Adrenal gland (tissue), 12 donors: ENCODE data around the gene GPRC5C. TPM values are rescaled to one million over a fixed set of nuclear protein-coding genes. Genes with fewer than 3 reads are reported as not detected.
A peak's percentile ranks its signal among the peaks of the same experiment; 100 is the strongest.

Experiments used
- DNase-seq, 7 donors: peaks; one replicate each; pipeline ENCODE4 v3.0.0-alpha.2; 2019 to 2020
- H3K27ac ChIP-seq, 5 donors: fragments of 200-600 bp; sonication (generic) in 4 of 5; 1 replicate in 3 of 5; 2 replicates in 2 of 5; pipeline versions ENCODE4 v1.5.1 to v1.8.0; 2016 to 2020; ENCODE audit warnings: mild to moderate bottlenecking in 1 of 5
- H3K27me3 ChIP-seq: fragments of 200-600 bp; 2 replicates; pipeline ENCODE4 v1.8.0; 2021
- H3K36me3 ChIP-seq, 2 donors: fragments of 200-600 bp; replicated peaks in 1 of 2; 1 replicate in 1 of 2; 2 replicates in 1 of 2; pipeline versions ENCODE4 v1.5.1 to v1.8.0; 2018 to 2022
- H3K4me1 ChIP-seq, 2 donors: fragments of 200-600 bp; replicated peaks in 1 of 2; 1 replicate in 1 of 2; 2 replicates in 1 of 2; pipeline versions ENCODE4 v1.5.1 to v1.8.0; 2018 to 2021
- H3K4me3 ChIP-seq, 4 donors: fragments of 200-600 bp; sonication (generic) in 3 of 4; one replicate each; pipeline ENCODE4 v1.5.1; 2016 to 2018
- H3K9me3 ChIP-seq, 3 donors: fragments of 200-600 bp; sonication (generic) in 1 of 3; replicated peaks in 1 of 3; 1 replicate in 2 of 3; 2 replicates in 1 of 3; pipeline versions ENCODE4 v1.5.1 to v1.8.0; 2016 to 2021
- CTCF ChIP-seq, 6 experiments: fragments of 450-650 bp in 4 of 6; fragments of 200-600 bp in 2 of 6; sonication (generic) in 1 of 6; IDR thresholded peaks; 1 replicate in 5 of 6; 2 replicates in 1 of 6; pipeline versions ENCODE4 v1.5.1 to v1.8.0; 2016 to 2021; ENCODE audit warnings: antibody characterized with exemption in 6 of 6, mild to moderate bottlenecking in 2 of 6, moderate library complexity in 1 of 6
- POLR2A ChIP-seq, 2 donors: fragments of 450-650 bp; IDR thresholded peaks; one replicate each; pipeline ENCODE4 v1.6.1; 2017; ENCODE audit warnings: antibody characterized with exemption in 2 of 2, mild to moderate bottlenecking in 2 of 2, moderate library complexity in 1 of 2
- WGBS, 4 donors: extraction: QIAGEN DNeasy Blood & Tissue Kit in 2 of 4; methylation state at CpG; one replicate each; pipeline versions ENCODE4 v1.1.5 to v1.1.7; 2013 to 2017; 5-methylcytosine and 5-hydroxymethylcytosine counted together
- intact Hi-C, 2 donors: fragments of 100-400 bp; cut with DNase I; formaldehyde crosslinking; loops; one replicate each; pipeline versions ENCODE4 v1.14.1 to v1.15.0; 2022 to 2023
- polyA plus RNA-seq, 3 donors: library from polyadenylated mRNA; stranded (reverse); fragments of 200-250 nt in 2 of 3; fragments of 350-450 nt in 1 of 3; fragmentation: Illumina TruSeq in 1 of 3; extraction: RNeasy Lipid Tissue Mini Kit (QIAGEN cat#74804) in 1 of 3; gene quantifications; one replicate each; pipeline ENCODE4 v1.2.3, GENCODE V29; 2013 to 2014
- total RNA-seq, 9 donors: library from RNA; depleted of rRNA in 4 of 9; stranded (reverse); fragments of >200 nt in 4 of 9; fragments of 120-200 nt in 1 of 9; fragmentation: NEBNext Ultra II Directional in 1 of 9; extraction: Animal tissue kit (Norgen Biotek cat#: 25700) in 1 of 9; gene quantifications; one replicate each; pipeline versions ENCODE4 v1.1.0 to v1.2.4, GENCODE V29; 2013 to 2023
- donor health status: healthy with polysubstance abuse.
- donor health status: Bipolar disorder and iron deficiency.
- donor health status: DM: yes; HTN: yes; CAD: no.
- donor health status: DM: no; HTN: no; CAD: no.
- donor health status: DM: no; HTN: no; CAD: no.
- donor health status: DM: yes; HTN: yes; CAD: no.

GPRC5C gene
- total and polyA plus RNA-seq, 12 donors = 2.7 to 67.2 (median 30.5) TPM

GRCh38 chr17:74450231-74450630, 18.3 kb downstream of the GPRC5C start:
- no peak for TF ChIP-seq CTCF (IDR thresholded peaks at IDR 0.05)
- H3K9me3 ChIP-seq = no peaks in the 10 kb centered on the region
- H3K27me3 ChIP-seq = no peaks in the 10 kb centered on the region
- no peak for DNase-seq
- intact Hi-C loops = no loop called here
- no peak overlapping the region for H3K4me3 ChIP-seq
- no peak overlapping the region for H3K27ac ChIP-seq
- WGBS, 4 donors = 83 to 98% (median 94%) methylated on average over 3 of the region's 3 CpGs
- H3K4me1 ChIP-seq = peaks cover 12 to 26% of the 10 kb centered on the region in 2 donors
- H3K36me3 ChIP-seq = no peaks in the 10 kb centered on the region

GRCh38 chr17:74450925-74451403, 19.1 kb downstream of the GPRC5C start:
- WGBS, 4 donors = 92 to 97% (median 95%) methylated on average over 10 to 13 of the region's 13 CpGs
- Histone ChIP-seq H3K36me3 (no peaks in the 10 kb centered on the region), H3K27ac (no peak overlapping the region), H3K9me3 (no peaks in the 10 kb centered on the region), H3K27me3 (no peaks in the 10 kb centered on the region), H3K4me3 (no peak overlapping the region), H3K4me1 (peaks cover 12 to 26% of the 10 kb centered on the region in 2 donors)
- intact Hi-C loops = no loop called here
- TF ChIP-seq CTCF (IDR thresholded peaks at IDR 0.05) (no peak), POLR2A (IDR thresholded peaks at IDR 0.05) (no peak)
- DNase-seq = no peak

DNA sequence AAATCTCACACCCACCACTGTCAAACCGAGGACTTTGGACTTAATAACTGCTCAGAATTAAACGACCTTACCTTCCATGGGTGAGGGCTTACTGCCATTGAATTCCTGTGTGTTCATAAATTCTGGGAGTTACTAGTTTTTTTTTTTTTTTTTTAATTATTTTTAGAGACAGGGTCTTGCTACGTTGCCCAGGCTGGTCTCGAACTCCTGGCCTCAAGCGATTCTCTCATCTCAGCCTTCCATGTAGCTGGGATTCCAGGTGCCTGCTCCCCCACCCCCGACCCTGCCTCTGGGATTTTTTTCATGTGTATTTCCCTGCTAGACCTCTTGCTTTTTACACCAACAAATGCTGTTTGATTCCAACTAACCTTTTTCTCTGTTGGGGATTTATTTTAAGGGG, 19.7 kb downstream of the GPRC5C start:
- H3K36me3 ChIP-seq = no peaks in the 10 kb centered on the region
- peak overlapping the region in 1 of 5 donors; percentile 88 for H3K27ac ChIP-seq
- TF ChIP-seq POLR2A (IDR thresholded peaks at IDR 0.05) (no peak), CTCF (IDR thresholded peaks at IDR 0.05) (no peak)
- intact Hi-C loops = no loop called here
- peaks cover 12 to 26% of the 10 kb centered on the region in 2 donors for H3K4me1 ChIP-seq
- no peak for DNase-seq
- no peaks in the 10 kb centered on the region for H3K27me3 ChIP-seq
- H3K4me3 ChIP-seq = no peak overlapping the region
- 69 to 89% (median 79%) methylated on average over 5 to 6 of the region's 6 CpGs for WGBS, 4 donors
- H3K9me3 ChIP-seq = no peaks in the 10 kb centered on the region

- no peak for TF ChIP-seq POLR2A (IDR thresholded peaks at IDR 0.05)
- no peak for TF ChIP-seq CTCF (IDR thresholded peaks at IDR 0.05)
These were observed 20.3 kb downstream of the GPRC5C start for GRCh38 chr17:74452033-74452840.

More at GRCh38 chr17:74452033-74452840, 20.3 kb downstream of the GPRC5C start:
- peak in 3 of 7 donors; percentile 22 to 66 (median 59) for DNase-seq
- peak overlapping the region in 3 of 5 donors; percentile 38 to 88 (median 72) for H3K27ac ChIP-seq
- no peaks in the 10 kb centered on the region for H3K27me3 ChIP-seq
- 48 to 71% (median 50%) methylated on average over 10 to 16 of the region's 16 CpGs for WGBS, 4 donors
- peaks cover 12 to 27% of the 10 kb centered on the region in 2 donors for H3K4me1 ChIP-seq
- no peaks in the 10 kb centered on the region for H3K9me3 ChIP-seq
- no peak overlapping the region for H3K4me3 ChIP-seq
- intact Hi-C loops = no loop called here
- no peaks in the 10 kb centered on the region for H3K36me3 ChIP-seq
